ENCODE data around the gene NDUFS2. TPM values are rescaled to one million over a fixed set of nuclear protein-coding genes. Genes with fewer than 3 reads are reported as not detected.

The NDUFS2 gene
- total and polyA plus RNA-seq, 3 donors from 2014 or later, result 82.9 to 129 (median 117) TPM

GRCh38 chr1:161158316-161159010 is 43.7 kb upstream of the NDUFS2 start:
- Histone ChIP-seq H3K27me3 (no peaks in the 10 kb centered on the region), H3K36me3 (ENCODE audit: low read depth, missing control alignments) (no peaks in the 10 kb centered on the region), H3K27ac (peak overlapping the region; percentile 90 to 91), H3K4me1 (peaks cover 39% of the 10 kb centered on the region), H3K9me3 (no peaks in the 10 kb centered on the region), H3K4me3 (peak overlapping the region; percentile 85 to 88)
- 39 to 43% methylated on average over 9 of the region's 9 CpGs for WGBS, 2 donors
- intact Hi-C loops (cut with DNase I; ENCODE audit: low total_unique reads), result no loop called here
- DNase-seq, result peak; percentile 33
- TF ChIP-seq, protein P1, sequence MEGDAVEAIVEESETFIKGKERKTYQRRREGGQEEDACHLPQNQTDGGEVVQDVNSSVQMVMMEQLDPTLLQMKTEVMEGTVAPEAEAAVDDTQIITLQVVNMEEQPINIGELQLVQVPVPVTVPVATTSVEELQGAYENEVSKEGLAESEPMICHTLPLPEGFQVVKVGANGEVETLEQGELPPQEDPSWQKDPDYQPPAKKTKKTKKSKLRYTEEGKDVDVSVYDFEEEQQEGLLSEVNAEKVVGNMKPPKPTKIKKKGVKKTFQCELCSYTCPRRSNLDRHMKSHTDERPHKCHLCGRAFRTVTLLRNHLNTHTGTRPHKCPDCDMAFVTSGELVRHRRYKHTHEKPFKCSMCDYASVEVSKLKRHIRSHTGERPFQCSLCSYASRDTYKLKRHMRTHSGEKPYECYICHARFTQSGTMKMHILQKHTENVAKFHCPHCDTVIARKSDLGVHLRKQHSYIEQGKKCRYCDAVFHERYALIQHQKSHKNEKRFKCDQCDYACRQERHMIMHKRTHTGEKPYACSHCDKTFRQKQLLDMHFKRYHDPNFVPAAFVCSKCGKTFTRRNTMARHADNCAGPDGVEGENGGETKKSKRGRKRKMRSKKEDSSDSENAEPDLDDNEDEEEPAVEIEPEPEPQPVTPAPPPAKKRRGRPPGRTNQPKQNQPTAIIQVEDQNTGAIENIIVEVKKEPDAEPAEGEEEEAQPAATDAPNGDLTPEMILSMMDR (IDR thresholded peaks at IDR 0.05), result no peak
- no peak for TF ChIP-seq POLR2A (IDR thresholded peaks at IDR 0.05)

- TF ChIP-seq POLR2A (IDR thresholded peaks at IDR 0.05), result no peak
- TF ChIP-seq, protein P1 (IDR thresholded peaks at IDR 0.05), result peak in 1 of 3 experiments; percentile 5
- Histone ChIP-seq H3K4me1 (peaks cover 39% of the 10 kb centered on the region), H3K27me3 (no peaks in the 10 kb centered on the region), H3K9me3 (no peaks in the 10 kb centered on the region), H3K27ac (peak within 1 kb of the TSS; percentile 90 to 91), H3K36me3 (ENCODE audit: low read depth, missing control alignments) (no peaks in the 10 kb centered on the region), H3K4me3 (peak within 1 kb of the TSS; percentile 85 to 88)
- intact Hi-C loops (cut with DNase I; ENCODE audit: low total_unique reads), result no loop called here
- 0 to 2% methylated on average over 19 to 59 of the region's 60 CpGs for WGBS, 2 donors
- peak; percentile 95 for DNase-seq
Observed at GRCh38 chr1:161159087-161159912, 42.9 kb upstream of the NDUFS2 start, which contains the start of gene USP21. USP21 (plus strand) TSS chr1:161159500; CDS start chr1:161160641, 1,141 bp downstream.

GRCh38 chr1:161159913-161160243 is 42.3 kb upstream of the NDUFS2 start:
- no peaks in the 10 kb centered on the region for H3K27me3 ChIP-seq
- peak overlapping the region; percentile 85 to 88 for H3K4me3 ChIP-seq
- TF ChIP-seq, protein P1 (IDR thresholded peaks at IDR 0.05), result no peak
- TF ChIP-seq POLR2A (IDR thresholded peaks at IDR 0.05), result no peak
- H3K9me3 ChIP-seq, result no peaks in the 10 kb centered on the region
- WGBS, 2 donors, result 1 to 2% methylated on average over 11 of the region's 11 CpGs
- H3K4me1 ChIP-seq, result peaks cover 33% of the 10 kb centered on the region
- H3K36me3 ChIP-seq (ENCODE audit: low read depth, missing control alignments), result no peaks in the 10 kb centered on the region
- peak overlapping the region; percentile 90 to 91 for H3K27ac ChIP-seq
- DNase-seq, result no peak
- intact Hi-C loops (cut with DNase I; ENCODE audit: low total_unique reads), result no loop called here

- Histone ChIP-seq H3K27me3 (no peaks in the 10 kb centered on the region), H3K27ac (no peak overlapping the region), H3K4me3 (no peak overlapping the region), H3K4me1 (peaks cover 29% of the 10 kb centered on the region), H3K36me3 (ENCODE audit: low read depth, missing control alignments) (no peaks in the 10 kb centered on the region), H3K9me3 (no peaks in the 10 kb centered on the region)
- WGBS, 2 donors, result 82 to 90% methylated on average over 18 to 22 of the region's 22 CpGs
- DNase-seq, result no peak
- intact Hi-C loops (cut with DNase I; ENCODE audit: low total_unique reads), result no loop called here
- TF ChIP-seq POLR2A (IDR thresholded peaks at IDR 0.05), result no peak
- TF ChIP-seq, protein P1 (IDR thresholded peaks at IDR 0.05), result no peak
Observed at GRCh38 chr1:161160671-161161145, 41.5 kb upstream of the NDUFS2 start.

All from testis (tissue), 3 donors.